ENCODE results near the gene BRWD1. TPM values are rescaled to one million over a fixed set of nuclear protein-coding genes. Genes with fewer than 3 reads are reported as not detected.

BRWD1 gene
- total and polyA plus RNA-seq, 2 experiments from 2014 or later, result 35.2 to 75.5 TPM

DNA sequence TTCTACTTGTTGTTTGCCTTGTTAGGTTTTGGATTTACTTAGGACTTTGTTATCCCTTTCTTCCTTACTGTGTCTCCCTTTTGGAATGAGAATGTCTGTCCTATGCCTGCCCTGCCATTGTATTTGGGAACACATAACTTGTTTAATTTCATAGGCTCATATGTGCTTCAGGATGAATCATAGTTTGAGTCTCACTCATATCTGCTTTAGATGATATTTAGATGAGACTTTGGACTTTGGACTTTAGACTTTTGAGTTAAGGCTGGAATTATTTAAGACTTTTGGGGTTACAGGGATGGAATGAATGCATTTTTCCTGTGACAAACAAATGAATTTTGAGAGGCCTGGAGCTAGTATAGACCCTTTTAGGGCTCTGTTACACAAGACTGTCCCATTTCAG, 163.6 kb downstream of the BRWD1 start:
- no peak overlapping the region for H3K27ac Mint-ChIP-seq
- H3K9me3 Mint-ChIP-seq, result no peaks in the 10 kb centered on the region; the same call in 1 of the 3 replicates
- Histone ChIP-seq H3K36me3 (ENCODE audit: insufficient read depth) (no peaks in the 10 kb centered on the region), H3K4me1 (ENCODE audit: insufficient read depth) (no peaks in the 10 kb centered on the region), H3K79me2 (replicated peaks; ENCODE audit: insufficient read depth) (no peaks in the 10 kb centered on the region), H3K4me2 (no peak overlapping the region), H3F3A (replicated peaks; ENCODE audit: low read depth) (no peaks in the 10 kb centered on the region), H3K9me2 (ENCODE audit: insufficient read depth) (0 out of 2 replicates have a peak, but pooled peaks cover 5% of the 10 kb centered on the region), H3K4me3 (no peak overlapping the region), H3K27me3 (ENCODE audit: insufficient read depth) (no peaks in the 10 kb centered on the region), H4K20me1 (replicated peaks; ENCODE audit: insufficient read depth) (no peaks in the 10 kb centered on the region), H3K27ac (ENCODE audit: low read depth) (no peak overlapping the region), H2AFZ (no peak overlapping the region)
- no peak for TF ChIP-seq CREB1 (CRISPR knock-in tag; IDR thresholded peaks at IDR 0.05; ENCODE audit: low read depth)
- TF ChIP-seq, protein P1, sequence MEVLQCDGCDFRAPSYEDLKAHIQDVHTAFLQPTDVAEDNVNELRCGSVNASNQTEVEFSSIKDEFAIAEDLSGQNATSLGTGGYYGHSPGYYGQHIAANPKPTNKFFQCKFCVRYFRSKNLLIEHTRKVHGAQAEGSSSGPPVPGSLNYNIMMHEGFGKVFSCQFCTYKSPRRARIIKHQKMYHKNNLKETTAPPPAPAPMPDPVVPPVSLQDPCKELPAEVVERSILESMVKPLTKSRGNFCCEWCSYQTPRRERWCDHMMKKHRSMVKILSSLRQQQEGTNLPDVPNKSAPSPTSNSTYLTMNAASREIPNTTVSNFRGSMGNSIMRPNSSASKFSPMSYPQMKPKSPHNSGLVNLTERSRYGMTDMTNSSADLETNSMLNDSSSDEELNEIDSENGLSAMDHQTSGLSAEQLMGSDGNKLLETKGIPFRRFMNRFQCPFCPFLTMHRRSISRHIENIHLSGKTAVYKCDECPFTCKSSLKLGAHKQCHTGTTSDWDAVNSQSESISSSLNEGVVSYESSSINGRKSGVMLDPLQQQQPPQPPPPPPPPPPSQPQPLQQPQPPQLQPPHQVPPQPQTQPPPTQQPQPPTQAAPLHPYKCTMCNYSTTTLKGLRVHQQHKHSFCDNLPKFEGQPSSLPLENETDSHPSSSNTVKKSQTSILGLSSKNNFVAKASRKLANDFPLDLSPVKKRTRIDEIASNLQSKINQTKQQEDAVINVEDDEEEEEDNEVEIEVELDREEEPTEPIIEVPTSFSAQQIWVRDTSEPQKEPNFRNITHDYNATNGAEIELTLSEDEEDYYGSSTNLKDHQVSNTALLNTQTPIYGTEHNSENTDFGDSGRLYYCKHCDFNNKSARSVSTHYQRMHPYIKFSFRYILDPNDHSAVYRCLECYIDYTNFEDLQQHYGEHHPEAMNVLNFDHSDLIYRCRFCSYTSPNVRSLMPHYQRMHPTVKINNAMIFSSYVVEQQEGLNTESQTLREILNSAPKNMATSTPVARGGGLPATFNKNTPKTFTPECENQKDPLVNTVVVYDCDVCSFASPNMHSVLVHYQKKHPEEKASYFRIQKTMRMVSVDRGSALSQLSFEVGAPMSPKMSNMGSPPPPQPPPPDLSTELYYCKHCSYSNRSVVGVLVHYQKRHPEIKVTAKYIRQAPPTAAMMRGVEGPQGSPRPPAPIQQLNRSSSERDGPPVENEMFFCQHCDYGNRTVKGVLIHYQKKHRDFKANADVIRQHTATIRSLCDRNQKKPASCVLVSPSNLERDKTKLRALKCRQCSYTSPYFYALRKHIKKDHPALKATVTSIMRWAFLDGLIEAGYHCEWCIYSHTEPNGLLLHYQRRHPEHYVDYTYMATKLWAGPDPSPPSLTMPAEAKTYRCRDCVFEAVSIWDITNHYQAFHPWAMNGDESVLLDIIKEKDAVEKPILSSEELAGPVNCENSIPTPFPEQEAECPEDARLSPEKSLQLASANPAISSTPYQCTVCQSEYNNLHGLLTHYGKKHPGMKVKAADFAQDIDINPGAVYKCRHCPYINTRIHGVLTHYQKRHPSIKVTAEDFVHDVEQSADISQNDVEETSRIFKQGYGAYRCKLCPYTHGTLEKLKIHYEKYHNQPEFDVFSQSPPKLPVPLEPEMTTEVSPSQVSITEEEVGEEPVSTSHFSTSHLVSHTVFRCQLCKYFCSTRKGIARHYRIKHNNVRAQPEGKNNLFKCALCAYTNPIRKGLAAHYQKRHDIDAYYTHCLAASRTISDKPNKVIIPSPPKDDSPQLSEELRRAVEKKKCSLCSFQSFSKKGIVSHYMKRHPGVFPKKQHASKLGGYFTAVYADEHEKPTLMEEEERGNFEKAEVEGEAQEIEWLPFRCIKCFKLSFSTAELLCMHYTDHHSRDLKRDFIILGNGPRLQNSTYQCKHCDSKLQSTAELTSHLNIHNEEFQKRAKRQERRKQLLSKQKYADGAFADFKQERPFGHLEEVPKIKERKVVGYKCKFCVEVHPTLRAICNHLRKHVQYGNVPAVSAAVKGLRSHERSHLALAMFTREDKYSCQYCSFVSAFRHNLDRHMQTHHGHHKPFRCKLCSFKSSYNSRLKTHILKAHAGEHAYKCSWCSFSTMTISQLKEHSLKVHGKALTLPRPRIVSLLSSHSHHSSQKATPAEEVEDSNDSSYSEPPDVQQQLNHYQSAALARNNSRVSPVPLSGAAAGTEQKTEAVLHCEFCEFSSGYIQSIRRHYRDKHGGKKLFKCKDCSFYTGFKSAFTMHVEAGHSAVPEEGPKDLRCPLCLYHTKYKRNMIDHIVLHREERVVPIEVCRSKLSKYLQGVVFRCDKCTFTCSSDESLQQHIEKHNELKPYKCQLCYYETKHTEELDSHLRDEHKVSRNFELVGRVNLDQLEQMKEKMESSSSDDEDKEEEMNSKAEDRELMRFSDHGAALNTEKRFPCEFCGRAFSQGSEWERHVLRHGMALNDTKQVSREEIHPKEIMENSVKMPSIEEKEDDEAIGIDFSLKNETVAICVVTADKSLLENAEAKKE (CRISPR knock-in tag; IDR thresholded peaks at IDR 0.05), result no peak
- no peak for TF ChIP-seq EZH2 (IDR thresholded peaks at IDR 0.05; ENCODE audit: low read depth, unreplicated experiment)
- TF ChIP-seq EZH2phosphoT487 (IDR thresholded peaks at IDR 0.05; ENCODE audit: unreplicated experiment), result no peak
- TF ChIP-seq, protein P2, sequence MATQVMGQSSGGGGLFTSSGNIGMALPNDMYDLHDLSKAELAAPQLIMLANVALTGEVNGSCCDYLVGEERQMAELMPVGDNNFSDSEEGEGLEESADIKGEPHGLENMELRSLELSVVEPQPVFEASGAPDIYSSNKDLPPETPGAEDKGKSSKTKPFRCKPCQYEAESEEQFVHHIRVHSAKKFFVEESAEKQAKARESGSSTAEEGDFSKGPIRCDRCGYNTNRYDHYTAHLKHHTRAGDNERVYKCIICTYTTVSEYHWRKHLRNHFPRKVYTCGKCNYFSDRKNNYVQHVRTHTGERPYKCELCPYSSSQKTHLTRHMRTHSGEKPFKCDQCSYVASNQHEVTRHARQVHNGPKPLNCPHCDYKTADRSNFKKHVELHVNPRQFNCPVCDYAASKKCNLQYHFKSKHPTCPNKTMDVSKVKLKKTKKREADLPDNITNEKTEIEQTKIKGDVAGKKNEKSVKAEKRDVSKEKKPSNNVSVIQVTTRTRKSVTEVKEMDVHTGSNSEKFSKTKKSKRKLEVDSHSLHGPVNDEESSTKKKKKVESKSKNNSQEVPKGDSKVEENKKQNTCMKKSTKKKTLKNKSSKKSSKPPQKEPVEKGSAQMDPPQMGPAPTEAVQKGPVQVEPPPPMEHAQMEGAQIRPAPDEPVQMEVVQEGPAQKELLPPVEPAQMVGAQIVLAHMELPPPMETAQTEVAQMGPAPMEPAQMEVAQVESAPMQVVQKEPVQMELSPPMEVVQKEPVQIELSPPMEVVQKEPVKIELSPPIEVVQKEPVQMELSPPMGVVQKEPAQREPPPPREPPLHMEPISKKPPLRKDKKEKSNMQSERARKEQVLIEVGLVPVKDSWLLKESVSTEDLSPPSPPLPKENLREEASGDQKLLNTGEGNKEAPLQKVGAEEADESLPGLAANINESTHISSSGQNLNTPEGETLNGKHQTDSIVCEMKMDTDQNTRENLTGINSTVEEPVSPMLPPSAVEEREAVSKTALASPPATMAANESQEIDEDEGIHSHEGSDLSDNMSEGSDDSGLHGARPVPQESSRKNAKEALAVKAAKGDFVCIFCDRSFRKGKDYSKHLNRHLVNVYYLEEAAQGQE (IDR thresholded peaks at IDR 0.05; ENCODE audit: unreplicated experiment), result no peak
- TF ChIP-seq, protein P3, sequence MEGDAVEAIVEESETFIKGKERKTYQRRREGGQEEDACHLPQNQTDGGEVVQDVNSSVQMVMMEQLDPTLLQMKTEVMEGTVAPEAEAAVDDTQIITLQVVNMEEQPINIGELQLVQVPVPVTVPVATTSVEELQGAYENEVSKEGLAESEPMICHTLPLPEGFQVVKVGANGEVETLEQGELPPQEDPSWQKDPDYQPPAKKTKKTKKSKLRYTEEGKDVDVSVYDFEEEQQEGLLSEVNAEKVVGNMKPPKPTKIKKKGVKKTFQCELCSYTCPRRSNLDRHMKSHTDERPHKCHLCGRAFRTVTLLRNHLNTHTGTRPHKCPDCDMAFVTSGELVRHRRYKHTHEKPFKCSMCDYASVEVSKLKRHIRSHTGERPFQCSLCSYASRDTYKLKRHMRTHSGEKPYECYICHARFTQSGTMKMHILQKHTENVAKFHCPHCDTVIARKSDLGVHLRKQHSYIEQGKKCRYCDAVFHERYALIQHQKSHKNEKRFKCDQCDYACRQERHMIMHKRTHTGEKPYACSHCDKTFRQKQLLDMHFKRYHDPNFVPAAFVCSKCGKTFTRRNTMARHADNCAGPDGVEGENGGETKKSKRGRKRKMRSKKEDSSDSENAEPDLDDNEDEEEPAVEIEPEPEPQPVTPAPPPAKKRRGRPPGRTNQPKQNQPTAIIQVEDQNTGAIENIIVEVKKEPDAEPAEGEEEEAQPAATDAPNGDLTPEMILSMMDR (conservative IDR thresholded peaks at IDR 0.05; ENCODE audit: low read depth in 2 of 2), result no peak
- no peak for TF ChIP-seq POLR2AphosphoS5 (IDR thresholded peaks at IDR 0.05; ENCODE audit: low read depth)
- no peak for TF ChIP-seq ZNF331 (CRISPR knock-in tag; IDR thresholded peaks at IDR 0.05; ENCODE audit: low read depth)
- TF ChIP-seq, protein P4, sequence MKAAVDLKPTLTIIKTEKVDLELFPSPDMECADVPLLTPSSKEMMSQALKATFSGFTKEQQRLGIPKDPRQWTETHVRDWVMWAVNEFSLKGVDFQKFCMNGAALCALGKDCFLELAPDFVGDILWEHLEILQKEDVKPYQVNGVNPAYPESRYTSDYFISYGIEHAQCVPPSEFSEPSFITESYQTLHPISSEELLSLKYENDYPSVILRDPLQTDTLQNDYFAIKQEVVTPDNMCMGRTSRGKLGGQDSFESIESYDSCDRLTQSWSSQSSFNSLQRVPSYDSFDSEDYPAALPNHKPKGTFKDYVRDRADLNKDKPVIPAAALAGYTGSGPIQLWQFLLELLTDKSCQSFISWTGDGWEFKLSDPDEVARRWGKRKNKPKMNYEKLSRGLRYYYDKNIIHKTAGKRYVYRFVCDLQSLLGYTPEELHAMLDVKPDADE (IDR thresholded peaks at IDR 0.05), result no peak
- no peak for TF ChIP-seq ZNF114 (CRISPR knock-in tag; IDR thresholded peaks at IDR 0.05)
- TF ChIP-seq STAT1 (IDR thresholded peaks at IDR 0.05; ENCODE audit: unreplicated experiment), result no peak
- TF ChIP-seq JUNB (IDR thresholded peaks at IDR 0.05; ENCODE audit: unreplicated experiment), result no peak
- no peak for TF ChIP-seq NANOG (IDR thresholded peaks at IDR 0.05; ENCODE audit: borderline replicate concordance)
- DNase-seq (ENCODE audit: low spot score) (no peak), ATAC-seq (no peak)
- H3K4me3 Mint-ChIP-seq, result no peak overlapping the region
- no peaks in the 10 kb centered on the region for H3K27me3 Mint-ChIP-seq (ENCODE audit: insufficient read depth, low read depth, poor library complexity)
- H3K4me1 Mint-ChIP-seq, result no peaks in the 10 kb centered on the region
- H3K36me3 Mint-ChIP-seq (ENCODE audit: low read depth), result no peaks in the 10 kb centered on the region; the same call in 2 of the 3 replicates

Measured in GM23338 (cell line).